Peyer's patch (tissue), 4 donors: ENCODE results near the gene SUV39H1.

Source experiments
- CTCF ChIP-seq, 6 experiments: fragments of 450-650 bp in 4 of 6; fragments of 200-600 bp in 2 of 6; sonication (generic) in 1 of 6; IDR thresholded peaks; one replicate each; pipeline ENCODE4 v1.5.1; 2017 to 2019; ENCODE audit warnings: antibody characterized with exemption in 6 of 6, mild to moderate bottlenecking in 3 of 6, moderate library complexity in 1 of 6
- POLR2A ChIP-seq, 2 donors: fragments of 450-650 bp; IDR thresholded peaks; one replicate each; pipeline ENCODE4 v1.5.1; 2017; ENCODE audit warnings: antibody characterized with exemption in 2 of 2, mild to moderate bottlenecking in 2 of 2, moderate library complexity in 2 of 2

DNA sequence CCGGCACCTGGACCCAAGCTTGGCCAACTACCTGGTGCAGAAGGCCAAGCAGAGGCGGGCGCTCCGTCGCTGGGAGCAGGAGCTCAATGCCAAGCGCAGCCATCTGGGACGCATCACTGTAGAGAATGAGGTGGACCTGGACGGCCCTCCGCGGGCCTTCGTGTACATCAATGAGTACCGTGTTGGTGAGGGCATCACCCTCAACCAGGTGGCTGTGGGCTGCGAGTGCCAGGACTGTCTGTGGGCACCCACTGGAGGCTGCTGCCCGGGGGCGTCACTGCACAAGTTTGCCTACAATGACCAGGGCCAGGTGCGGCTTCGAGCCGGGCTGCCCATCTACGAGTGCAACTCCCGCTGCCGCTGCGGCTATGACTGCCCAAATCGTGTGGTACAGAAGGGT lies 3.7 kb downstream of the SUV39H1 start:
- TF ChIP-seq CTCF (IDR thresholded peaks at IDR 0.05) (no peak), POLR2A (IDR thresholded peaks at IDR 0.05) (no peak)
